Measurements from ENCODE around the gene KCNK1.

GRCh38 chr1:233681285-233681684 is 67.4 kb downstream of the KCNK1 start:
- TF ChIP-seq CTCF (IDR thresholded peaks at IDR 0.05) (no peak), POLR2A (IDR thresholded peaks at IDR 0.05) (no peak), POLR2AphosphoS5 (IDR thresholded peaks at IDR 0.05) (no peak)
